HG03442 (cell line): Measurements from ENCODE around the gene NFKBIZ.
"Not testable (repeated sequence)": the region's sequence is repeated elsewhere in the genome, so short reads cannot be mapped to it uniquely, and the experiment has no call there.

Source experiments
- ATAC-seq: cut with Tn5 transposase; IDR thresholded peaks from one replicate; pipeline ENCODE4 v1.9.1; 2021; ENCODE audit warnings: mild to moderate bottlenecking, moderate library complexity; ENCODE audit not compliant: unreplicated experiment

Gene NFKBIZ

DNA sequence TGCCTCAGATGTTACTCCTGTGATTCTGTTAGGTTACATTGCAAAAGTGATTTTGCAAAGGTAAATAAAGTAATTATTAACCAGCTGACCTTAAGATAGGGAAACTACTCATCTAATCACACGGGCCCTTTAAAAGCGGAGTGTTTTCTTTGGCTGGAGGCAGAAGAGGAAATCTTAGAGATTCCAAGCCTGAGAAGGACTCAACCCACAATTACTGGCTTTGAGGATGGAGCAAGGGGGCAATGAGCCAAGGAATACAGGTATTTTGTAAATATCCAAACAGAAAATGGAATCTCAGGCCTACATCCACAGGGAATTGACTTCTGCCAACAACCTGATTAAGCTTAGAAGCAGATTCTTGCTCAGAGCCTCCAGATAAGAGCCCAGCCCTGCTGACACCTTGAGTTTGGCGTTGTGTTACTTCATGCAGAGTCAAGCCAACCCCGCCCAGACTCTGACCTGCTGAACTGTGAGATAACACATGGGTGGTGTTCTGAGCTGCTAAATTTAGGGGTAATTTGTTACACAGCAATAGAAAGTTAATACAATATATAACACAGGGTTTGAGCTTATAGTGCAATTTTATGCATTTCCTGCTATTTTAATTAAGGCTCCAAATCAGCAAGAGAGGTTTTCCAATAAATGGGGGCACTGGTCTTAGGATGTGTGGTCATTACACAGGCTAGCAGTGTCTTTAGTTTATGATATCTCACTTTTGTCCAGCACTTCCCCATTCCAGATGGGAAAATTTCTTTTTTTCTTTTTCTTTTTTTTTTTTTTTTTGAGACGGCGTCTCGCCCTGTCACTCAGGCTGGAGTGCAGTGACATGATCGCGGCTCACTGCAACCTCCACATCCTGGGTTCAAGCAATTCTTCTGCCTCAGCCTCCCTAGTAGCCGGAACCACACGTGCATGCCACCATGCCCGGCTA, 19.5 kb downstream of the NFKBIZ start:
- no peak for ATAC-seq

GRCh38 chr3:101870138-101870537, 20.8 kb downstream of the NFKBIZ start:
- no peak for ATAC-seq

DNA sequence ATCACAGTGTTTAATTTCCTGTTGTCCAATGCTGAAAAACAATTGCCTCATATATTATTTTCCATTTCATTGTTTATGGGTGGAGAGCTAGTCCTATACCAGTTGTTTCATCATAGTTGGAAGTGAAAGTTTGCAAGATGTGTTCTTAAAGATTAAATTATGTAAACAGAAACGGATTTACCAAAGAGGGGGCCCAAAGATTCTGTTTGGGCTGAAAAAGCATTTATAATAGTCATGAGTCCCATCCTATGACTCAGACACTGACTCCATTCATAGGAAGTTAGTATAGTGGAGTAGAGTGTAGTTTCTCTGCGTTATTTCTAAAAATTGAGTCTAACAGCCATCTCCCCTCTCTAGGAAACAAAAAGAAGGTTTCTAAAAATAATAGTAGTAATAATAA, 24.3 kb downstream of the NFKBIZ start:
- ATAC-seq = no peak

DNA sequence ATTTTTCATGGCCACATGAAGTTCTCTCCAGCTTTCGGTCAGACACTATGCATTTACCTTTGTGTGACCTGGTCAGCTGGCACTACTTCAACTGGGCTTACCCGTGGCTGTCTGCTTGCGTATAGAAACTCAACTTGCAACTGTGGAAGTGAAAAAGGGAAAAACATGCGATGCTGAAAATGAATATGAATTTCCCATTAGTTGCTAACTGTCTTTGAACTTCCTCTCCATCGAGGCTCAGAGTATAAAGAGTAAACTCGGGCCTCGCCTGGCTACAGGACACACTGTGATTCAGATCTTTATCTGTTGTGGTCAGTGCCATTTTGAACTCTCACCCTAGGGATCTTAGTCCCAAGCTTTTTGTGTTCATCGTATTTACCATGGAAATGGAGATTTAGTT, 26.8 kb downstream of the NFKBIZ start:
- ATAC-seq = no peak

GRCh38 chr3:101878589-101878988, 29.3 kb downstream of the NFKBIZ start:
- no peak for ATAC-seq

GRCh38 chr3:101879102-101879501, 29.8 kb downstream of the NFKBIZ start:
- no peak for ATAC-seq

- ATAC-seq = no peak
These were observed 30.4 kb downstream of the NFKBIZ start for GRCh38 chr3:101879623-101880284.

GRCh38 chr3:101884776-101885175, 35.5 kb downstream of the NFKBIZ start:
- ATAC-seq = no peak

GRCh38 chr3:101885584-101885983, 36.3 kb downstream of the NFKBIZ start:
- ATAC-seq = not testable (repeated sequence)

DNA sequence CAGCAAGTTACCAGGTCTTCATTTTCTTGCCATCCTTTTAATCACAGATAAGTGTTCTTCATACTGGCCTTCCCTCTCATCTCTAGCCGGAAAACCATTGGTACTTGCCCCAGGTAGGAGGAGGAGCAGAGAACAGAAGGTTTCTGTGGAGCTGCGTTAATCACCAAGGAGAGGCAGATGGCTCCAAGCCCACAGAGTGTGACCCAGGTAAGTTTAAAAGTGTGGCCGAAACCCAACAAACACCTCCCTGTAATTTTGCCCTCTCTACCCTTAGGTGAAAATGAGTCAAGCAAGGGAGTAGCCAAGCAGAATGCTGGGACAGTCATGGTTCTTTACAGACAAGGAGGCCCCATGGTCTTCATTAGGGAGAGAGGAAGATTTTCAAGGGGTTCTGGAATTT, 37.3 kb downstream of the NFKBIZ start:
- no peak for ATAC-seq

GRCh38 chr3:101888653-101889052, 39.3 kb downstream of the NFKBIZ start:
- ATAC-seq = no peak

DNA sequence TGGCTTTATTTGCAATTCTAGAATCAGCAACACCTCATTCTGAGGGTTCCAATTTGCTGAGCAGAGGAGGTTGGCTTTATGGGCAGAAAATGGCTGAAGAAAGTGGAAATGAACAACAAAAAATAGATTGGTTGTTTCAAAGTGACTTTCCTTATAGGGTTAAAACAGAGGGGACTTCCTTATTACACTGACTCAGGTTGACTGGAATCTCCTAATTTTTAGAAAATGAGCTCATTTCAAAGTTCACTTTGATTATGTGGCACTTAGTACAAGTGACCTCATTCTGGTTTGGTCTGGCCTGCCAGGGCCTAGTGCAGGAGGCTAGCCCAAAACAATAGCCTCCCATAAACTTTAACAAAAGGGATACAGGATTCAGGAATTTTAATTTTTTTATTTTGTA, 41.4 kb downstream of the NFKBIZ start:
- peak; percentile 63 for ATAC-seq

DNA sequence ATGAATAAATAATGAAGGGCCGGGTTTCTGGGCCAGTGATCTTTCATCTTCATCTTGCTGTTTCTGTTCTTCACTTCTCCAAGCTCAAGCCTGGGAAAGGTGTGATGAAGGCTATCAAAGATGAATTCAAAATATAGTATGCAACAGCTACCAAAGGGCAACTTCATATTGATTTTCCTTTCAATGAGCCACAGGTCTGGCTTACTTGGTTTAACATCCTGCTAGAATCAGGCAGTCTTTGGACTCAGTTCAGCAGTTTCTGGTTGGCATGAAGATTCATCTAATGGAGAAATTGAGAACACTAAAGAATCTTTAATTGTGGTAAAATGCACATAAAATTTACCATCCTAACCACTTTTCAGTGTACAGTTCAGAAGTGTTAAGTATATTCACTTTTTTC, 43.3 kb downstream of the NFKBIZ start:
- ATAC-seq = no peak

DNA sequence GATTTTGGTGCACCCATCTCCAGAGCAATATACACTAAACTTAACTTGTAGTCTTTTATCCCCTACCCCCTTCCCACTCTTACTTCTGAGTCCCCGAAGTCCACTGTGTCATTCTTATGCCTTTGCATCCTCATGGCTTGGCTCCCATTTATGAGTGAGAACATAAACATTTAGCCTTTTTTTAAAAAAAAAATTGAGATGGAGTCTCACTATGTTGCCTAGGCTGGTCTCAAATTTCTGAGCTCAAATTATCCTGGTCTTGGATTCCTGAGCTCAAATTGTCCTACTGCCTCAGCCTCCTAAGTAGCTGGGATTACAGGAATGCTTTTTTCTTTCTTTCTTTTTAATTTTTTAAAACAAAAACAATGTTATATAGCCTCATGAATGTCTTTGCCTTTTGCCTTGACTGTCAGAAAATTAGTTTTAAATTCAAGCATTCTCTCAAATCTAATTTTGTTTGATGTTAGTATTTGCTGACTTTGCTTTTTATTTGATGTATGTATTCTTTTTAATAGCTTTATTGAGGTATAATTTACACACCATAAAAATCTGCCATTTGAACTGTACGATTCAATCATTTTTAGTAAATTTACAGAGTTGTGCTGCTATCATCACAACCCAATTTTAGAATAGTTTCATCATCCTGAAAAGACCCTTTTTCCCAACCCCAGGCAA, 46.9 kb downstream of the NFKBIZ start:
- ATAC-seq = no peak

GRCh38 chr3:101897013-101897412, 47.7 kb downstream of the NFKBIZ start:
- no peak for ATAC-seq

- no peak for ATAC-seq
These were observed 48.7 kb downstream of the NFKBIZ start for GRCh38 chr3:101898039-101898438.

DNA sequence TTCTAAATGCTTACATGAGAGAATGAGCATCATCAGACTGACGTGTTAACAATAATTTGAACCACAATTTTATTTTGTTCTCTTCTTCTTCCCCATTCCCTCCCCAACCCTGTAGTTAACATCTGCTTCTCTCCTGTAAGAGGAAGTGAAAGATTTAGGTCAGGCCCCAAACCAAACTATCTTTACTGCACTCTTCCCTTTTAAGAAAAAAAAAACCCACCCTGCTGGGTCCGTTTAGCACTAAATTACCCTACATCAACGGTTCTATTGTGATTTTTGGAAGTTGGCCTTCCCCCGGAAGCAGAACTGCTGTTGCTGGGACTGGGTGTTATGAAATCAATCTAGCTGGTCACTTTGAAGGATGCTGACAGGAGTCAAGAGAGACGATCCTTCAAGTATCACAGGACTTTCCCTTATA, 49.4 kb downstream of the NFKBIZ start:
- ATAC-seq = peak; percentile 90

DNA sequence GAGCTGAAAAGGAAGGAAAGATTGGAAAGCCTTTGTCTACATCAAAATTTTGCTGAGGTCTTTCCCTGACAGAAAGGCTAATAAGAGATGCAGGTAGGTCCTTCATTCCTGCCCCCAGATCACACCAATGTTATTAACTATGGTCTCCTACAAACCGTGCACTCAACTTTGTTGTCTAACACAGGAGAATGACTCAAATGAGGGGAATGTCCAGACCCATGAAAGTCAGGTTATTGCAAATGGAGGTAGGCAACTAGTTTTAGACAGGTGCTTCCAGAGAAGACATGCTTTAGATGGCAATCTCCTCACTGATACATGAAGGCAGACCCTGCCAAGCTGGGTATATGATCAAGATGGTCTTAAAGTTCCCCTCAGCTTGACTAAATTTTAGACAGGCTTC, 51.0 kb downstream of the NFKBIZ start:
- no peak for ATAC-seq

DNA sequence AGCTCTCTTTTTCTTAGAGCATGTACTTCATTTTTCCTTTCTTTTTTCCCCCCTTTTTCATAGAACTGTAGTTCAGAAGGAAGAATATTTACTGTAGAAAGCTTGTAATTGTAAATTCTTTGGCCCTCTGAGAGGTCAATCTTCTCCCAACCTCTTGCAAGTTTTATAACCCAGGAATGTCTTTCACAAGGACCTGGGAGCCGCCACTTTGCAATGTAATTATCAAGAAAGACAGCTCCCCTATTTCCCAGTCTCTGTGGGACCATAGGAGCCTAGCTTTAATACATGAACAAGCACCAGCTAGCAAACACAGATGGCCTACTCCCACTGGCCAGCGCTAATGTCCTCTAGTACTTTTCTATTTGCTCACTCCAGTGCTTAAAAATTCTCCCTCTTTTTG, 51.4 kb downstream of the NFKBIZ start:
- no peak for ATAC-seq

GRCh38 chr3:101902041-101902440, 52.7 kb downstream of the NFKBIZ start:
- peak; percentile 57 for ATAC-seq

DNA sequence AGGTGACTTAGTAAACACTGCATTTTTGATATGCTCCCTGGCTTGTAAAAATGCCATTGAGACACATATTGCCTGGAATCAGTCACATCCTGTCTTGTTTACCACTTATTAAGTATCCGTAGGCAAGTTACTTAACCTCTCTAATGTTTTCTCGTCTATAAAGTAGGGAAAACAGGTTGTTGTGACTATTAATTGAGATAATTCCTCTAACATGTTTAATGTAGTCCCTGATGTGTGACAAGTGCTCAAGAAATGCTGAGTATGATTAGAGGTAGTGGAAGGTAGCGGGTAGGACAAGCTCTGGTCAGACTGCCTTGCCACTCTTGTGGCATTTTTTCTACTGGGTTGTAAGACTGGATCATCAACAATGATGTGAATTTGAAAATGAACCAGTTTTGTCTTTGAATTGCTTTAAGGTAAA, 54.1 kb downstream of the NFKBIZ start:
- ATAC-seq = no peak

DNA sequence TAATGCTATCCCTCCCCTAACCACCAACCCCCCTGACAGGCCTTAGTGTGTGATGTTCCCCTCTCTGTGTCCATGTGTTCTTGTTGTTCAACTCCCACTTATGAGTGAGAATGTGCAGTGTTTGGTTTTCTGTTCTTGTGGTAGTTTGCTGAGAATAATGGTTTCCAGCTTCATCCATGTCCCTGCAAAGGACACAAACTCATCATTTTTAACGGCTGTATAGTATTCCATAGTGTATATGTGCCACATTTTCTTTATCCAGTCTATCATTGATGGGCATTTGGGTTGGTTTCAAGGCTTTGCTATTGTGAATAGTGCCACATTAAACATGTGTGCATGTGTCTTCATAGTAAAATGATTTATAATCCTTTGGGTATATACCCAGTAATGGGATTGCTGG, 56.3 kb downstream of the NFKBIZ start:
- ATAC-seq = not testable (repeated sequence)
